ENCODE measurements around the gene DISC1.

DISC1 gene

GRCh38 chr1:231720652-231721325 is 94.2 kb downstream of the DISC1 start:
- Histone ChIP-seq H3K4me1 (ENCODE audit: insufficient read depth, low read length, severe bottlenecking) (no peaks in the 10 kb centered on the region), H3K27me3 (ENCODE audit: insufficient read depth, low read length) (no peaks in the 10 kb centered on the region), H3K36me3 (ENCODE audit: insufficient read depth, low read length) (no peaks in the 10 kb centered on the region), H3K27ac (ENCODE audit: low read depth, low read length, poor library complexity, severe bottlenecking) (no peak overlapping the region), H3F3A (ENCODE audit: insufficient read depth, low read length) (no peaks in the 10 kb centered on the region), H3K9ac (ENCODE audit: low read length) (no peak overlapping the region), H3K9me2 (ENCODE audit: low read depth, low read length) (no peaks in the 10 kb centered on the region), H3K4me2 (ENCODE audit: low read length) (no peak overlapping the region), H2AFZ (ENCODE audit: low read length) (no peak overlapping the region), H4K20me1 (ENCODE audit: insufficient read depth, low read length) (no peaks in the 10 kb centered on the region), H3K4me3 (ENCODE audit: low read depth, low read length, poor library complexity, severe bottlenecking) (no peak overlapping the region), H3K9me3 (ENCODE audit: low read length) (no peaks in the 10 kb centered on the region), H3K79me2 (ENCODE audit: insufficient read depth, low read length) (no peaks in the 10 kb centered on the region)
- TF ChIP-seq, protein P1, sequence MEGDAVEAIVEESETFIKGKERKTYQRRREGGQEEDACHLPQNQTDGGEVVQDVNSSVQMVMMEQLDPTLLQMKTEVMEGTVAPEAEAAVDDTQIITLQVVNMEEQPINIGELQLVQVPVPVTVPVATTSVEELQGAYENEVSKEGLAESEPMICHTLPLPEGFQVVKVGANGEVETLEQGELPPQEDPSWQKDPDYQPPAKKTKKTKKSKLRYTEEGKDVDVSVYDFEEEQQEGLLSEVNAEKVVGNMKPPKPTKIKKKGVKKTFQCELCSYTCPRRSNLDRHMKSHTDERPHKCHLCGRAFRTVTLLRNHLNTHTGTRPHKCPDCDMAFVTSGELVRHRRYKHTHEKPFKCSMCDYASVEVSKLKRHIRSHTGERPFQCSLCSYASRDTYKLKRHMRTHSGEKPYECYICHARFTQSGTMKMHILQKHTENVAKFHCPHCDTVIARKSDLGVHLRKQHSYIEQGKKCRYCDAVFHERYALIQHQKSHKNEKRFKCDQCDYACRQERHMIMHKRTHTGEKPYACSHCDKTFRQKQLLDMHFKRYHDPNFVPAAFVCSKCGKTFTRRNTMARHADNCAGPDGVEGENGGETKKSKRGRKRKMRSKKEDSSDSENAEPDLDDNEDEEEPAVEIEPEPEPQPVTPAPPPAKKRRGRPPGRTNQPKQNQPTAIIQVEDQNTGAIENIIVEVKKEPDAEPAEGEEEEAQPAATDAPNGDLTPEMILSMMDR (IDR thresholded peaks at IDR 0.05; ENCODE audit: low read length): no peak
- no peak for TF ChIP-seq EZH2 (IDR thresholded peaks at IDR 0.05; ENCODE audit: borderline replicate concordance, low read length)

DNA sequence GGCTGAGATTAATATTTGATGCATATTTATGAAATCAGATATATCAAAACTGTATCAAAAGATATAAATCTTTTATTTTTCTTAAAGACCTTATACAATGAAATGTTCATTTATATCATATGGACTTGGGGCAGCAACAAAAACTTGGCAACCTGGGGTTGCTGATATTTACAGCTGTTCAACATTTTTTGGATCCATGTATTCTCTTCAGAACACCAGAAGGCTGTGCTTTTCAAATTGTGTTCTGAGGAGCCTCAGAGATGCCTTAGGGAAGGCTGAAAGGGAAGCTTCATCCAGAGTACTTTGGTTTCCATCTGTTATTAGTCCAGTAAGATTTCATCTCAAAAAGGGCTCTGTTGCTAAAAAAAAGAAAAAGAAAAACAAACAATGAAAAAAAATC is 94.8 kb downstream of the DISC1 start:
- Histone ChIP-seq H3F3A (ENCODE audit: insufficient read depth, low read length) (no peaks in the 10 kb centered on the region), H3K79me2 (ENCODE audit: insufficient read depth, low read length) (no peaks in the 10 kb centered on the region), H3K9me2 (ENCODE audit: low read depth, low read length) (no peaks in the 10 kb centered on the region), H3K4me2 (ENCODE audit: low read length) (no peak overlapping the region), H3K27ac (ENCODE audit: low read depth, low read length, poor library complexity, severe bottlenecking) (no peak overlapping the region), H3K9ac (ENCODE audit: low read length) (no peak overlapping the region), H3K9me3 (ENCODE audit: low read length) (no peaks in the 10 kb centered on the region), H3K4me1 (ENCODE audit: insufficient read depth, low read length, severe bottlenecking) (no peaks in the 10 kb centered on the region), H3K4me3 (ENCODE audit: low read depth, low read length, poor library complexity, severe bottlenecking) (no peak overlapping the region), H4K20me1 (ENCODE audit: insufficient read depth, low read length) (no peaks in the 10 kb centered on the region), H3K27me3 (ENCODE audit: insufficient read depth, low read length) (no peaks in the 10 kb centered on the region), H3K36me3 (ENCODE audit: insufficient read depth, low read length) (no peaks in the 10 kb centered on the region), H2AFZ (ENCODE audit: low read length) (no peak overlapping the region)
- TF ChIP-seq, protein P1 (IDR thresholded peaks at IDR 0.05; ENCODE audit: low read length): no peak
- no peak for TF ChIP-seq EZH2 (IDR thresholded peaks at IDR 0.05; ENCODE audit: borderline replicate concordance, low read length)

GRCh38 chr1:231722356-231722755 is 95.8 kb downstream of the DISC1 start:
- Histone ChIP-seq H4K20me1 (ENCODE audit: insufficient read depth, low read length) (no peaks in the 10 kb centered on the region), H3K36me3 (ENCODE audit: insufficient read depth, low read length) (no peaks in the 10 kb centered on the region), H3K79me2 (ENCODE audit: insufficient read depth, low read length) (no peaks in the 10 kb centered on the region), H3K9me2 (ENCODE audit: low read depth, low read length) (no peaks in the 10 kb centered on the region), H3K27me3 (ENCODE audit: insufficient read depth, low read length) (no peaks in the 10 kb centered on the region), H3K4me2 (ENCODE audit: low read length) (no peak overlapping the region), H3K27ac (ENCODE audit: low read depth, low read length, poor library complexity, severe bottlenecking) (no peak overlapping the region), H3K4me1 (ENCODE audit: insufficient read depth, low read length, severe bottlenecking) (no peaks in the 10 kb centered on the region), H3K4me3 (ENCODE audit: low read depth, low read length, poor library complexity, severe bottlenecking) (no peak overlapping the region), H3F3A (ENCODE audit: insufficient read depth, low read length) (no peaks in the 10 kb centered on the region), H3K9me3 (ENCODE audit: low read length) (no peaks in the 10 kb centered on the region), H2AFZ (ENCODE audit: low read length) (no peak overlapping the region), H3K9ac (ENCODE audit: low read length) (no peak overlapping the region)
- no peak for TF ChIP-seq EZH2 (IDR thresholded peaks at IDR 0.05; ENCODE audit: borderline replicate concordance, low read length)
- TF ChIP-seq, protein P1 (IDR thresholded peaks at IDR 0.05; ENCODE audit: low read length): no peak

Measured in OCI-LY1 (cell line).